GM23248 (cell line): ENCODE results near the gene CLEC12A. TPM values are rescaled to one million over a fixed set of nuclear protein-coding genes. Genes with fewer than 3 reads are reported as not detected.

Source experiments
- DNase-seq: peaks from one replicate; pipeline ENCODE4 v3.0.0-alpha.2; 2015
- H2AFZ ChIP-seq: fragments of 200-600 bp; sonication (generic); 2 replicates; pipeline ENCODE4 v1.6.1; 2016; ENCODE audit warnings: antibody characterized with exemption
- H3F3A ChIP-seq: fragments of 200-600 bp; sonication (generic); 2 replicates; pipeline ENCODE4 v1.6.1; 2016; ENCODE audit warnings: mild to moderate bottlenecking, antibody characterized with exemption, mixed run types; ENCODE audit not compliant: insufficient read depth
- H3K27ac ChIP-seq: fragments of 200-600 bp; sonication (generic); 2 replicates; pipeline ENCODE4 v1.5.1; 2016; ENCODE audit warnings: mild to moderate bottlenecking
- H3K27me3 ChIP-seq: fragments of 200-600 bp; sonication (generic); replicated peaks from 2 replicates; pipeline ENCODE4 v1.6.1; 2016; ENCODE audit warnings: mild to moderate bottlenecking; ENCODE audit not compliant: insufficient read depth
- H3K36me3 ChIP-seq: fragments of 200-600 bp; sonication (generic); 2 replicates; pipeline ENCODE4 v1.6.1; 2016; ENCODE audit warnings: low read depth, mild to moderate bottlenecking
- H3K4me1 ChIP-seq: fragments of 200-600 bp; sonication (generic); 2 replicates; pipeline ENCODE4 v1.6.1; 2016; ENCODE audit warnings: mild to moderate bottlenecking; ENCODE audit not compliant: insufficient read depth
- H3K4me2 ChIP-seq: fragments of 200-600 bp; sonication (generic); one replicate; pipeline ENCODE4 v1.6.1; 2016; ENCODE audit warnings: mild to moderate bottlenecking; ENCODE audit not compliant: unreplicated experiment
- H3K4me3 ChIP-seq: fragments of 200-600 bp; sonication (generic); 2 replicates; pipeline ENCODE4 v1.5.1; 2016; ENCODE audit warnings: mild to moderate bottlenecking
- H3K79me2 ChIP-seq: fragments of 200-600 bp; sonication (generic); 2 replicates; pipeline ENCODE4 v1.6.1; 2016; ENCODE audit warnings: mild to moderate bottlenecking; ENCODE audit not compliant: insufficient read depth
- H3K9ac ChIP-seq: fragments of 200-600 bp; sonication (generic); 2 replicates; pipeline ENCODE4 v1.6.1; 2016; ENCODE audit warnings: mild to moderate bottlenecking
- H3K9me2 ChIP-seq: fragments of 200-600 bp; sonication (generic); 2 replicates; pipeline ENCODE4 v1.6.1; 2016; ENCODE audit warnings: mixed run types, mild to moderate bottlenecking, moderate library complexity; ENCODE audit not compliant: insufficient read depth
- H3K9me3 ChIP-seq: fragments of 200-600 bp; sonication (generic); one replicate; pipeline ENCODE4 v1.6.1; 2017; ENCODE audit warnings: low read depth
- H4K20me1 ChIP-seq: fragments of 200-600 bp; sonication (generic); 2 replicates; pipeline ENCODE4 v1.6.0; 2016; ENCODE audit not compliant: insufficient read depth
- EZH2 ChIP-seq: fragments of 200-600 bp; sonication (generic); IDR thresholded peaks from 2 replicates; pipeline ENCODE4 v1.6.1; 2018; ENCODE audit warnings: antibody characterized with exemption, mild to moderate bottlenecking; ENCODE audit not compliant: insufficient read depth, poor library complexity, severe bottlenecking
- EZH2phosphoT487 ChIP-seq: fragments of 200-600 bp; sonication (generic); IDR thresholded peaks from 2 replicates; pipeline ENCODE4 v1.6.1; 2018; ENCODE audit warnings: antibody characterized with exemption, moderate library complexity, mild to moderate bottlenecking, low read depth; ENCODE audit not compliant: insufficient read depth
- WGBS, 2 experiments: methylation state at CpG; one replicate each; pipeline ENCODE4 v1.1.6; 2015 to 2017; ENCODE audit warnings: low lambda C conversion rate in 2 of 2, low coverage in 1 of 2; ENCODE audit errors: missing lambda C conversion rate in 2 of 2; 5-methylcytosine and 5-hydroxymethylcytosine counted together
- in situ Hi-C: fragments of 300-500 bp; cut with MboI; formaldehyde crosslinking; loops from 2 replicates; pipeline ENCODE4 v1.15.0; 2020
- polyA plus RNA-seq: library from polyadenylated mRNA; unstranded; fragments of >200 nt; fragmentation: Nextera tagmentation; extraction: Ambion mirVana; gene quantifications from 2 replicates; pipeline ENCODE4 v1.2.1, GENCODE V29; 2016
- total RNA-seq: library from RNA; depleted of rRNA; stranded (reverse); fragments of >200 nt; shearing (Covaris generic); gene quantifications from 2 replicates; pipeline ENCODE4 v1.2.3, GENCODE V29; 2014

The CLEC12A gene
- total and polyA plus RNA-seq, 2 experiments from 2014 or later, result not detected

- peak; percentile 92 for DNase-seq
- H3K4me2 ChIP-seq, result peak overlapping the region; percentile 51
These were observed 56.5 kb downstream of the CLEC12A start for GRCh38 chr12:10027721-10028120.

GRCh38 chr12:10030446-10030845 is 59.2 kb downstream of the CLEC12A start, which contains the start of gene CLEC9A:
CLEC9A (plus strand) TSS chr12:10030682; CDS start chr12:10052688, 22,006 bp downstream.
- 0 out of 2 replicates have a peak within 1 kb of the TSS, but pooled peaks have one; percentile 16 for H2AFZ ChIP-seq
- peak within 1 kb of the TSS; percentile 27 for H3K4me2 ChIP-seq
- peak within 1 kb of the TSS; percentile 17; the same call in 1 of the 2 replicates for H3K4me3 ChIP-seq
- H3K9ac ChIP-seq, result peak within 1 kb of the TSS; percentile 62
- H4K20me1 ChIP-seq, result no peaks in the 10 kb centered on the region
- H3K36me3 ChIP-seq, result no peaks in the 10 kb centered on the region
- peaks cover 19% of the 10 kb centered on the region for H3F3A ChIP-seq
- no peaks in the 10 kb centered on the region for H3K9me3 ChIP-seq
- TF ChIP-seq EZH2phosphoT487 (no peak), EZH2 (no peak)
- peak within 1 kb of the TSS; percentile 93 for H3K27ac ChIP-seq
- in situ Hi-C loops, result no loop called here
- no peaks in the 10 kb centered on the region for H3K79me2 ChIP-seq
- no peaks in the 10 kb centered on the region for H3K27me3 ChIP-seq
- DNase-seq, result no peak
- H3K9me2 ChIP-seq, result no peaks in the 10 kb centered on the region
- peaks cover 23% of the 10 kb centered on the region for H3K4me1 ChIP-seq
- 96 to 98% methylated on average over 12 to 14 of the region's 14 CpGs for WGBS, 2 experiments

More at GRCh38 chr12:10027721-10028120, 56.5 kb downstream of the CLEC12A start:
- Histone ChIP-seq H2AFZ (peak overlapping the region; percentile 78), H3K9me2 (no peaks in the 10 kb centered on the region), H3K9me3 (no peaks in the 10 kb centered on the region), H3F3A (peaks cover 16% of the 10 kb centered on the region), H3K4me3 (no peak overlapping the region), H3K79me2 (no peaks in the 10 kb centered on the region), H3K27me3 (no peaks in the 10 kb centered on the region), H3K27ac (peak overlapping the region; percentile 87), H3K36me3 (no peaks in the 10 kb centered on the region), H3K4me1 (peaks cover 23% of the 10 kb centered on the region), H4K20me1 (no peaks in the 10 kb centered on the region), H3K9ac (peak overlapping the region; percentile 64)
- in situ Hi-C loops, result no loop called here
- WGBS, 2 experiments, result 46 to 55% methylated on average over 4 of the region's 4 CpGs
- TF ChIP-seq EZH2 (no peak), EZH2phosphoT487 (no peak)

GRCh38 chr12:10031321-10031720 is 60.1 kb downstream of the CLEC12A start:
- Histone ChIP-seq H3K79me2 (no peaks in the 10 kb centered on the region), H3K36me3 (no peaks in the 10 kb centered on the region), H3K4me3 (peak overlapping the region; percentile 17; the same call in 1 of the 2 replicates), H3K27ac (peak overlapping the region; percentile 93), H3K9me2 (no peaks in the 10 kb centered on the region), H3F3A (peaks cover 19% of the 10 kb centered on the region), H3K27me3 (no peaks in the 10 kb centered on the region), H3K9ac (peak overlapping the region; percentile 62), H3K4me1 (peaks cover 23% of the 10 kb centered on the region), H4K20me1 (no peaks in the 10 kb centered on the region), H3K4me2 (peak overlapping the region; percentile 27), H2AFZ (0 out of 2 replicates have a peak overlapping the region, but pooled peaks have one; percentile 16), H3K9me3 (no peaks in the 10 kb centered on the region)
- peak; percentile 75 for DNase-seq
- in situ Hi-C loops, result no loop called here
- TF ChIP-seq EZH2phosphoT487 (no peak), EZH2 (no peak)
- 51% methylated on average over 4 of the region's 4 CpGs for WGBS, 2 experiments

- DNase-seq, result peak; percentile 94
- H3K9me2 ChIP-seq, result no peaks in the 10 kb centered on the region
- no peaks in the 10 kb centered on the region for H4K20me1 ChIP-seq
- peaks cover 22% of the 10 kb centered on the region for H3K4me1 ChIP-seq
- H3K79me2 ChIP-seq, result no peaks in the 10 kb centered on the region
- no peaks in the 10 kb centered on the region for H3K9me3 ChIP-seq
- no peaks in the 10 kb centered on the region for H3K36me3 ChIP-seq
- in situ Hi-C loops, result no loop called here
- no peaks in the 10 kb centered on the region for H3K27me3 ChIP-seq
- 6 to 14% methylated on average over 5 of the region's 5 CpGs for WGBS, 2 experiments
- H3F3A ChIP-seq, result peaks cover 19% of the 10 kb centered on the region
- peak overlapping the region; percentile 27 for H3K4me2 ChIP-seq
- H3K9ac ChIP-seq, result peak overlapping the region; percentile 62
- 0 out of 2 replicates have a peak overlapping the region, but pooled peaks have one; percentile 16 for H2AFZ ChIP-seq
- H3K4me3 ChIP-seq, result peak overlapping the region; percentile 17; the same call in 1 of the 2 replicates
- no peak for TF ChIP-seq EZH2
- TF ChIP-seq EZH2phosphoT487, result no peak
- peak overlapping the region; percentile 93 for H3K27ac ChIP-seq
These were observed 60.6 kb downstream of the CLEC12A start for GRCh38 chr12:10031771-10032175.
